WTC11 (cell line): ENCODE results near the gene ABCG1.

Experiments used
- AFF4 ChIP-seq: sonication (generic); formaldehyde crosslinking; IDR thresholded peaks from 2 replicates; pipeline ENCODE4 v1.8.1; 2023; ENCODE audit warnings: mild to moderate bottlenecking, missing genetic modification reagents, borderline replicate concordance
- KAT7 ChIP-seq: sonication (generic); formaldehyde crosslinking; IDR thresholded peaks from 2 replicates; pipeline ENCODE4 v1.8.1; 2023; ENCODE audit warnings: missing genetic modification reagents, mild to moderate bottlenecking, borderline replicate concordance

GRCh38 chr21:42285569-42286245, 66.8 kb downstream of the ABCG1 start:
- TF ChIP-seq KAT7 (CRISPR knock-in tag) (no peak), AFF4 (CRISPR knock-in tag) (no peak)
